Nephron progenitor cell (in vitro differentiated cells): ENCODE data around the gene SP1.
"Not testable (repeated sequence)": the region's sequence is repeated elsewhere in the genome, so short reads cannot be mapped to it uniquely, and the experiment has no call there.

Experiments used
- DNase-seq: peaks from one replicate; pipeline ENCODE4 v3.0.0; 2021
- H3K27ac Mint-ChIP-seq: 2 replicates; pipeline ENCODE4 v1.8.0; 2021; ENCODE audit warnings: mild to moderate bottlenecking, moderate library complexity, mixed read lengths
- H3K27me3 Mint-ChIP-seq: 2 replicates; pipeline ENCODE4 v1.8.0; 2021; ENCODE audit warnings: mild to moderate bottlenecking, low read depth, mixed read lengths; ENCODE audit not compliant: poor library complexity
- H3K36me3 Mint-ChIP-seq: 2 replicates; pipeline ENCODE4 v1.8.0; 2021; ENCODE audit warnings: low read depth, mixed read lengths
- H3K4me1 Mint-ChIP-seq: 2 replicates; pipeline ENCODE4 v1.8.0; 2021; ENCODE audit warnings: mixed read lengths
- H3K4me3 Mint-ChIP-seq: 2 replicates; pipeline ENCODE4 v1.8.0; 2021; ENCODE audit warnings: mild to moderate bottlenecking, moderate library complexity, mixed read lengths
- H3K9me3 Mint-ChIP-seq: 2 replicates; pipeline ENCODE4 v1.8.0; 2021; ENCODE audit warnings: mild to moderate bottlenecking, moderate library complexity, mixed read lengths
- CTCF ChIP-seq: fragments of 200-600 bp; sonication (generic); IDR thresholded peaks from 2 replicates; pipeline ENCODE4 v1.5.0; 2021; ENCODE audit warnings: antibody characterized with exemption

SP1 gene

DNA sequence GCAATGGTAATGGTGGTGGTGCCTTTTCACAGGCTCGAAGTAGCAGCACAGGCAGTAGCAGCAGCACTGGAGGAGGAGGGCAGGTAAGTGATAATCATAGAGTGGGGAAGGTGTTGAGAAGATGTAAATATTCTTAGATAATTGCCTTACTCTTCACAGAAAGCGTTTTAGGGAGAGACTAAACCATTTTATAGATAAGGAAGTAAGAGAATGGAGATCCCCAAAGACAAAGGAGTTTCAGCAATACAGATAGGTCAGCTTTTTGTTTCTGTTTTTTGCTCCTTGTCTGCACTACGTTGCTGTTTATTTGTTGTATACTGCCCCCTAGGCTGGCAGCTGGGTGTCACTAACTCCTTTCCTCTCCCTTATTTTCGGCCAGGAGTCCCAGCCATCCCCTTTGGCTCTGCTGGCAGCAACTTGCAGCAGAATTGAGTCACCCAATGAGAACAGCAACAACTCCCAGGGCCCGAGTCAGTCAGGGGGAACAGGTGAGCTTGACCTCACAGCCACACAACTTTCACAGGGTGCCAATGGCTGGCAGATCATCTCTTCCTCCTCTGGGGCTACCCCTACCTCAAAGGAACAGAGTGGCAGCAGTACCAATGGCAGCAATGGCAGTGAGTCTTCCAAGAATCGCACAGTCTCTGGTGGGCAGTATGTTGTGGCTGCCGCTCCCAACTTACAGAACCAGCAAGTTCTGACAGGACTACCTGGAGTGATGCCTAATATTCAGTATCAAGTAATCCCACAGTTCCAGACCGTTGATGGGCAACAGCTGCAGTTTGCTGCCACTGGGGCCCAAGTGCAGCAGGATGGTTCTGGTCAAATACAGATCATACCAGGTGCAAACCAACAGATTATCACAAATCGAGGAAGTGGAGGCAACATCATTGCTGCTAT lies 2.0 kb downstream of the SP1 start:
- peaks cover 45% of the 10 kb centered on the region for H3K4me1 Mint-ChIP-seq
- DNase-seq = peak; percentile 29
- H3K27ac Mint-ChIP-seq = peak overlapping the region; percentile 98
- peaks cover 42% of the 10 kb centered on the region for H3K36me3 Mint-ChIP-seq
- H3K27me3 Mint-ChIP-seq = no peaks in the 10 kb centered on the region
- H3K9me3 Mint-ChIP-seq = no peaks in the 10 kb centered on the region
- H3K4me3 Mint-ChIP-seq = peak overlapping the region; percentile 93
- TF ChIP-seq CTCF = peak; percentile 15

GRCh38 chr12:53383258-53383657 lies 3.3 kb downstream of the SP1 start:
- TF ChIP-seq CTCF = no peak
- Mint-ChIP-seq H3K27me3 (no peaks in the 10 kb centered on the region), H3K9me3 (no peaks in the 10 kb centered on the region), H3K36me3 (peaks cover 51% of the 10 kb centered on the region), H3K4me1 (peaks cover 45% of the 10 kb centered on the region), H3K27ac (peak overlapping the region; percentile 43), H3K4me3 (peak overlapping the region; percentile 93)
- DNase-seq = no peak

GRCh38 chr12:53386381-53386780 lies 6.4 kb downstream of the SP1 start:
- Mint-ChIP-seq H3K36me3 (peaks cover 79% of the 10 kb centered on the region), H3K4me1 (peaks cover 65% of the 10 kb centered on the region), H3K4me3 (peak overlapping the region; percentile 49)
- not testable (repeated sequence) for H3K27ac Mint-ChIP-seq, H3K9me3 Mint-ChIP-seq, H3K27me3 Mint-ChIP-seq, DNase-seq

DNA sequence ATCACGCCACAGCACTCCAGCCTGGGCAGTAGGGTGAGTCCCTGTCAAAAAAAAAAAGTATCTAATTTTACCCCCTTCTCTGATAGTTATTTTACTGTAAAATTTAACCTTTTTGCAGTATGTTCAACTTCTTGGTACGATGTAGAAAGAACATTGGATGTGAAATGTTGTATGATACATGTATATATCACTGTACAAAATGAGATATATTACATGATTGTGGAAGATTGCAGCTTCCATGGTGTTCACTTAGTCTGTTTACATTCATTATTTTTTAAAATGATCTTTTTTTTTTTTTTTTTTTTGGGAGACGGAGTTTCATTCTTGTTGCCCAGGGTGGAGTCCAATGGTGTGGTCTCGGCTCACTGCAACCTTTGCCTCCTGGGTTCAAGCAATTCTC lies 9.0 kb downstream of the SP1 start:
- H3K27ac Mint-ChIP-seq = peak overlapping the region; percentile 67
- H3K36me3 Mint-ChIP-seq = peaks cover 73% of the 10 kb centered on the region
- peaks cover 43% of the 10 kb centered on the region for H3K4me1 Mint-ChIP-seq
- H3K27me3 Mint-ChIP-seq = no peaks in the 10 kb centered on the region
- no peak for TF ChIP-seq CTCF
- no peak for DNase-seq
- no peak overlapping the region for H3K4me3 Mint-ChIP-seq
- H3K9me3 Mint-ChIP-seq = no peaks in the 10 kb centered on the region

DNA sequence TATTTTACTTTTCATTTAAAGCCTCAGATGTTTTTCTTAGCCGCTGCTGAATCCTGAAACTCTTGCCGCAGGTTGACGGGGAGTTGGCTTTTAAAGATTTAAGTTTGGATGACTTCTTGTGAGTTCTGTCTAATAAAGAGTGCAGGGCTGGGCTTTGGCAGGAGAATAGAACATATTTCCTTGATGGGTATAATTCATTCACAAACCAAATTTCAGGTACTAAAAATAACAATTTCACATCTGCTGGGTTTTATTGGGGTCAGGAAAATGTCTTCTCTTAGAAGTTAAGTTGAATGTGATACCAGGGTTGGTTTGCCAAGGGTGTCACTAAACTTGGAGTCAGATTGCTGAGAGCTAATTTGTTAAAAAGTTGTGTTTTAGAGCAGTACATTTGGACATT lies 9.7 kb downstream of the SP1 start:
- H3K4me3 Mint-ChIP-seq = peak overlapping the region; percentile 54
- peaks cover 66% of the 10 kb centered on the region for H3K36me3 Mint-ChIP-seq
- H3K27me3 Mint-ChIP-seq = no peaks in the 10 kb centered on the region
- no peaks in the 10 kb centered on the region for H3K9me3 Mint-ChIP-seq
- H3K27ac Mint-ChIP-seq = peak overlapping the region; percentile 67
- TF ChIP-seq CTCF = no peak
- DNase-seq = no peak
- H3K4me1 Mint-ChIP-seq = peaks cover 43% of the 10 kb centered on the region

DNA sequence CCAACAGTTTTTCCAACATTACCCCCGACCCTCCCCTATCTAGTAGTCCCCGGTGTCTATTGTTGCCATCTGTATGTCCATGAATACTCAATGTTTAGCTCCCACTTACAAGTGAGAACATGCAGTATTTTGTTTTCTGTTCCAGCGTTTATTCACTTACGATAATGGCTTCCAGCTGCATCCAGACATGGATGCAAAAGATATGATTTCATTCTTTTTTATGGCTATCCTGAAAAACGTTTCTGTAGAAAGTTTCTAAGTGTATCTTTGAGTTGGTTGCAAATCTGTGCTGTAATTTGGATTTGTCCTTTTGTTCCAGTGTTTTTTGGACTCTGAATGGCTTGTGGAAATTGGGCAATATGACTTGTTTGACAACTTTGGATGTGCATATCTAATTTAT lies 11.7 kb downstream of the SP1 start:
- no peaks in the 10 kb centered on the region for H3K27me3 Mint-ChIP-seq
- H3K9me3 Mint-ChIP-seq = no peaks in the 10 kb centered on the region
- no peak overlapping the region for H3K4me3 Mint-ChIP-seq
- H3K4me1 Mint-ChIP-seq = peaks cover 38% of the 10 kb centered on the region
- no peak for TF ChIP-seq CTCF
- peak overlapping the region; percentile 58 for H3K27ac Mint-ChIP-seq
- peaks cover 65% of the 10 kb centered on the region for H3K36me3 Mint-ChIP-seq
- DNase-seq = no peak
